B cell (primary cell): Measurements from ENCODE around the gene OR9A2. TPM values are rescaled to one million over a fixed set of nuclear protein-coding genes. Genes with fewer than 3 reads are reported as not detected.

ENCODE experiments used
- ATAC-seq: fragments of 200-7000 bp; cut with Tn5 transposase; one replicate; pipeline ENCODE4 v1.10.0; 2021; ENCODE audit warnings: low read depth, mild to moderate bottlenecking, moderate number of reproducible peaks, moderate library complexity
- CTCF ChIA-PET: fragments of 350-600 bp; sonication (Branson Sonifier 250); formaldehyde crosslinking; loops from one replicate; lab custom pipeline; 2021; ENCODE audit warnings: antibody characterized with exemption, inconsistent platforms; lab: Charles Lee
- POLR2A ChIA-PET: fragments of 350-600 bp; sonication (Branson Sonifier 250); formaldehyde crosslinking; loops from one replicate; lab custom pipeline; 2021; ENCODE audit warnings: antibody characterized with exemption; lab: Charles Lee
- DNase-seq: peaks from one replicate; pipeline ENCODE4 v3.0.0; 2013
- H2AFZ ChIP-seq: 2 replicates; pipeline ENCODE4 v1.6.1; 2012; ENCODE audit warnings: mild to moderate bottlenecking, low read depth, low read length; ENCODE audit not compliant: insufficient read depth, poor library complexity, severe bottlenecking
- H3K27ac ChIP-seq, 2 donors: 1 replicate in 1 of 2; 2 replicates in 1 of 2; pipeline ENCODE4 v1.5.1; 2012 to 2013; ENCODE audit warnings: low read length in 2 of 2, mild to moderate bottlenecking in 2 of 2, moderate library complexity in 1 of 2
- H3K27me3 ChIP-seq, 4 experiments: fragments of 200-600 bp in 1 of 4; sonication (generic) in 1 of 4; replicated peaks in 1 of 4; 1 replicate in 2 of 4; 2 replicates in 2 of 4; pipeline versions ENCODE4 v1.6.1 to v1.7.0; 2013 to 2016; ENCODE audit warnings: low read length in 3 of 4, mild to moderate bottlenecking in 2 of 4, mixed read lengths in 1 of 4, moderate library complexity in 1 of 4; ENCODE audit not compliant: insufficient read depth in 4 of 4, control insufficient read depth in 3 of 4; ENCODE audit errors: control extremely low read depth in 1 of 4
- H3K36me3 ChIP-seq, 2 experiments: replicated peaks in 1 of 2; 1 replicate in 1 of 2; 2 replicates in 1 of 2; pipeline versions ENCODE4 v1.6.1 to v1.7.1; 2013; ENCODE audit warnings: low read length in 1 of 2; ENCODE audit not compliant: insufficient read depth in 2 of 2, control insufficient read depth in 1 of 2; ENCODE audit errors: control extremely low read depth in 1 of 2, extremely low read depth in 1 of 2
- H3K4me1 ChIP-seq, 2 donors: fragments of 200-600 bp in 1 of 2; sonication (generic) in 1 of 2; 1 replicate in 1 of 2; 2 replicates in 1 of 2; pipeline versions ENCODE4 v1.5.1 to v1.6.1; 2013 to 2017; ENCODE audit warnings: low read length in 2 of 2; ENCODE audit not compliant: control insufficient read depth in 2 of 2, insufficient read depth in 2 of 2
- H3K4me2 ChIP-seq: replicated peaks from 2 replicates; pipeline ENCODE3; 2012; ENCODE audit warnings: mild to moderate bottlenecking, low read depth, low read length; ENCODE audit not compliant: poor library complexity, severe bottlenecking
- H3K4me3 ChIP-seq, 5 experiments: fragments of 200-600 bp in 1 of 5; sonication (generic) in 1 of 5; 1 replicate in 3 of 5; 2 replicates in 2 of 5; pipeline versions ENCODE4 v1.5.1 to v1.7.0; 2011 to 2016; ENCODE audit warnings: low read length in 4 of 5, mild to moderate bottlenecking in 4 of 5, low read depth in 2 of 5, control low read depth in 1 of 5, moderate library complexity in 1 of 5; ENCODE audit not compliant: insufficient read depth in 1 of 5; ENCODE audit errors: control extremely low read depth in 1 of 5, extremely low read depth in 1 of 5
- H3K79me2 ChIP-seq: fragments of 200-600 bp; sonication (generic); one replicate; pipeline ENCODE4 v1.6.0; 2016; ENCODE audit warnings: low read length; ENCODE audit not compliant: control insufficient read depth, insufficient read depth
- H3K9ac ChIP-seq: fragments of 200-600 bp; sonication (generic); 2 replicates; pipeline ENCODE4 v1.6.1; 2017; ENCODE audit warnings: mild to moderate bottlenecking, low read length, moderate library complexity
- H3K9me3 ChIP-seq, 3 donors: one replicate each; pipeline versions ENCODE4 v1.6.1 to v1.7.1; 2013; ENCODE audit warnings: low read length in 2 of 3; ENCODE audit not compliant: control insufficient read depth in 2 of 3, insufficient read depth in 1 of 3; ENCODE audit errors: control extremely low read depth in 1 of 3
- H4K20me1 ChIP-seq: 2 replicates; pipeline ENCODE4 v1.6.0; 2012; ENCODE audit warnings: mild to moderate bottlenecking, low read length; ENCODE audit not compliant: insufficient read depth, control insufficient read depth, poor library complexity, severe bottlenecking
- H3K27ac Mint-ChIP-seq: one replicate; pipeline ENCODE4 v1.8.0; 2021; ENCODE audit warnings: mixed read lengths
- H3K27me3 Mint-ChIP-seq: one replicate; pipeline ENCODE4 v1.8.0; 2021; ENCODE audit warnings: mixed read lengths
- H3K4me1 Mint-ChIP-seq: one replicate; pipeline ENCODE4 v1.8.0; 2021; ENCODE audit warnings: mixed read lengths
- H3K4me3 Mint-ChIP-seq: one replicate; pipeline ENCODE4 v1.8.0; 2021; ENCODE audit warnings: mixed read lengths
- H3K9me3 Mint-ChIP-seq: one replicate; pipeline ENCODE4 v1.8.0; 2022; ENCODE audit warnings: mixed read lengths; ENCODE audit not compliant: insufficient read depth
- CTCF ChIP-seq: fragments of 200-600 bp; IDR thresholded peaks from one replicate; pipeline ENCODE4 v1.8.0; 2022; ENCODE audit warnings: antibody characterized with exemption, mild to moderate bottlenecking
- EZH2 ChIP-seq: IDR thresholded peaks from 2 replicates; pipeline ENCODE4 v1.6.1; 2012; ENCODE audit warnings: borderline replicate concordance, low read depth, mild to moderate bottlenecking, moderate library complexity, low read length; ENCODE audit not compliant: insufficient read depth, poor library complexity, severe bottlenecking
- WGBS: methylation state at CpG from one replicate; pipeline ENCODE4 v1.1.5; 2013; ENCODE audit warnings: missing lambda C conversion rate; ENCODE audit not compliant: insufficient coverage; 5-methylcytosine and 5-hydroxymethylcytosine counted together
- intact Hi-C: fragments of 100-400 bp; cut with micrococcal nuclease; formaldehyde crosslinking; loops from one replicate; pipeline ENCODE4 v1.10.0; 2022
- polyA plus RNA-seq: library from polyadenylated mRNA; depleted of rRNA; stranded (reverse); fragments of >200 nt; gene quantifications from 2 replicates; pipeline ENCODE4 v1.2.3, GENCODE V29; 2012
- total RNA-seq, 2 donors: library from RNA; stranded (reverse); fragments of 120-200 nt in 1 of 2; gene quantifications; 1 replicate in 1 of 2; 2 replicates in 1 of 2; pipeline versions ENCODE4 v1.2.3 to v1.2.4, GENCODE V29; 2013 to 2022

OR9A2 gene
- total and polyA plus RNA-seq, 2 donors (not counting 1 experiment from before 2014, with no cell fraction given), result not detected

- Histone ChIP-seq H4K20me1 (no peaks in the 10 kb centered on the region), H3K27me3 (no peaks in the 10 kb centered on the region), H3K4me1 (peaks cover 0 to 5% of the 10 kb centered on the region in 2 donors), H3K4me3 (no peak overlapping the region), H3K9me3 (no peaks in the 10 kb centered on the region), H3K27ac (no peak overlapping the region), H3K79me2 (no peaks in the 10 kb centered on the region), H3K9ac (no peak overlapping the region), H3K36me3 (no peaks in the 10 kb centered on the region), H3K4me2 (no peak overlapping the region), H2AFZ (no peak overlapping the region)
- ChIA-PET CTCF (interaction anchor here (0.9 to 1.2 kb wide), 2 partner anchors 11 to 188 kb away, joined by 3 read pairs; no protein-coding TSS in a partner anchor), POLR2A (no interaction called here)
- no peaks in the 10 kb centered on the region for H3K27me3 Mint-ChIP-seq
- TF ChIP-seq CTCF (no peak), EZH2 (no peak)
- no peaks in the 10 kb centered on the region for H3K9me3 Mint-ChIP-seq
- H3K27ac Mint-ChIP-seq, result no peak overlapping the region
- peaks cover 4% of the 10 kb centered on the region for H3K4me1 Mint-ChIP-seq
- WGBS, result no CpG with 5 or more reads among the region's 2 CpGs
- intact Hi-C loops, result no loop called here
- ATAC-seq, result no peak
- no peak for DNase-seq
- H3K4me3 Mint-ChIP-seq, result no peak overlapping the region
These were observed 751 bp upstream of the OR9A2 start for GRCh38 chr7:143027683-143028082.

- Histone ChIP-seq H3K36me3 (no peaks in the 10 kb centered on the region), H3K9me3 (no peaks in the 10 kb centered on the region), H3K79me2 (no peaks in the 10 kb centered on the region), H3K4me3 (no peak overlapping the region), H3K27me3 (no peaks in the 10 kb centered on the region), H3K4me1 (peaks cover 0 to 5% of the 10 kb centered on the region in 2 donors), H4K20me1 (no peaks in the 10 kb centered on the region), H3K4me2 (no peak overlapping the region), H3K9ac (no peak overlapping the region), H3K27ac (no peak overlapping the region), H2AFZ (no peak overlapping the region)
- ChIA-PET CTCF (interaction anchor here (0.6 to 1.1 kb wide), 3 partner anchors 17 to 21 kb away, joined by 3 to 4 read pairs (median 3); no protein-coding TSS in a partner anchor), POLR2A (no interaction called here)
- WGBS, result no CpG with 5 or more reads among the region's 2 CpGs
- TF ChIP-seq EZH2 (no peak), CTCF (no peak)
- peaks cover 7% of the 10 kb centered on the region for H3K4me1 Mint-ChIP-seq
- intact Hi-C loops, result no loop called here
- no peak overlapping the region for H3K4me3 Mint-ChIP-seq
- H3K9me3 Mint-ChIP-seq, result no peaks in the 10 kb centered on the region
- no peak for DNase-seq
- ATAC-seq, result no peak
- no peaks in the 10 kb centered on the region for H3K27me3 Mint-ChIP-seq
- H3K27ac Mint-ChIP-seq, result no peak overlapping the region
These were observed 1.6 kb downstream of the OR9A2 start for GRCh38 chr7:143025371-143025770.
